ENCODE results near the gene PDE6H. TPM values are rescaled to one million over a fixed set of nuclear protein-coding genes. Genes with fewer than 3 reads are reported as not detected.
A peak's percentile ranks its signal among the peaks of the same experiment; 100 is the strongest.

The PDE6H gene
- polyA plus RNA-seq, 1 donor: not detected

- no peak overlapping the region for H3K4me3 ChIP-seq (ENCODE audit: low read length)
- WGBS (ENCODE audit: insufficient coverage, low lambda C conversion rate): 83% methylated on average over 1 of the region's 6 CpGs
- no peaks in the 10 kb centered on the region for H3K9me3 ChIP-seq (ENCODE audit: control insufficient read depth, low read depth, low read length)
- DNase-seq: no peak
- H3K27me3 ChIP-seq (ENCODE audit: control insufficient read depth, insufficient read depth, low read length): no peaks in the 10 kb centered on the region
- H3K4me1 ChIP-seq (ENCODE audit: control insufficient read depth, insufficient read depth, low read length): peaks cover 19% of the 10 kb centered on the region
- no peaks in the 10 kb centered on the region for H3K36me3 ChIP-seq (ENCODE audit: control insufficient read depth, insufficient read depth, low read length)
- no peak overlapping the region for H3K27ac ChIP-seq (ENCODE audit: low read length)
Observed at GRCh38 chr12:14936224-14936861, 36.5 kb upstream of the PDE6H start.

- H3K9me3 ChIP-seq (ENCODE audit: control insufficient read depth, low read depth, low read length): no peaks in the 10 kb centered on the region
- peaks cover 19% of the 10 kb centered on the region for H3K4me1 ChIP-seq (ENCODE audit: control insufficient read depth, insufficient read depth, low read length)
- no peaks in the 10 kb centered on the region for H3K27me3 ChIP-seq (ENCODE audit: control insufficient read depth, insufficient read depth, low read length)
- H3K4me3 ChIP-seq (ENCODE audit: low read length): no peak overlapping the region
- H3K27ac ChIP-seq (ENCODE audit: low read length): no peak overlapping the region
- H3K36me3 ChIP-seq (ENCODE audit: control insufficient read depth, insufficient read depth, low read length): no peaks in the 10 kb centered on the region
- 83% methylated on average over 1 of the region's 3 CpGs for WGBS (ENCODE audit: insufficient coverage, low lambda C conversion rate)
- no peak for DNase-seq
Observed at GRCh38 chr12:14937014-14937413, 35.8 kb upstream of the PDE6H start.

- Histone ChIP-seq H3K9me3 (ENCODE audit: control insufficient read depth, low read depth, low read length) (no peaks in the 10 kb centered on the region), H3K4me3 (ENCODE audit: low read length) (no peak overlapping the region), H3K4me1 (ENCODE audit: control insufficient read depth, insufficient read depth, low read length) (peaks cover 19% of the 10 kb centered on the region), H3K27me3 (ENCODE audit: control insufficient read depth, insufficient read depth, low read length) (no peaks in the 10 kb centered on the region), H3K36me3 (ENCODE audit: control insufficient read depth, insufficient read depth, low read length) (no peaks in the 10 kb centered on the region), H3K27ac (ENCODE audit: low read length) (no peak overlapping the region)
- DNase-seq: no peak
- WGBS (ENCODE audit: insufficient coverage, low lambda C conversion rate): no CpG with 5 or more reads among the region's 1 CpG
Observed at GRCh38 chr12:14937689-14938088, 35.2 kb upstream of the PDE6H start.

GRCh38 chr12:14938301-14938700 lies 34.5 kb upstream of the PDE6H start, which contains the start of gene ERP27:
Gene ERP27, minus strand, starts transcription at chr12:14938537. Its CDS starts 29 bp downstream, at chr12:14938508.
- Histone ChIP-seq H3K36me3 (ENCODE audit: control insufficient read depth, insufficient read depth, low read length) (no peaks in the 10 kb centered on the region), H3K4me3 (ENCODE audit: low read length) (no peak within 1 kb of the TSS), H3K9me3 (ENCODE audit: control insufficient read depth, low read depth, low read length) (no peaks in the 10 kb centered on the region), H3K27ac (ENCODE audit: low read length) (peak within 1 kb of the TSS; percentile 29), H3K27me3 (ENCODE audit: control insufficient read depth, insufficient read depth, low read length) (no peaks in the 10 kb centered on the region), H3K4me1 (ENCODE audit: control insufficient read depth, insufficient read depth, low read length) (peaks cover 19% of the 10 kb centered on the region)
- no CpG with 5 or more reads among the region's 3 CpGs for WGBS (ENCODE audit: insufficient coverage, low lambda C conversion rate)
- peak; percentile 59 to 82 for DNase-seq

- Histone ChIP-seq H3K27ac (ENCODE audit: low read length) (no peak overlapping the region), H3K4me1 (ENCODE audit: control insufficient read depth, insufficient read depth, low read length) (peaks cover 7% of the 10 kb centered on the region), H3K9me3 (ENCODE audit: control insufficient read depth, low read depth, low read length) (no peaks in the 10 kb centered on the region), H3K36me3 (ENCODE audit: control insufficient read depth, insufficient read depth, low read length) (peaks cover 2% of the 10 kb centered on the region), H3K27me3 (ENCODE audit: control insufficient read depth, insufficient read depth, low read length) (no peaks in the 10 kb centered on the region), H3K4me3 (ENCODE audit: low read length) (no peak overlapping the region)
- WGBS (ENCODE audit: insufficient coverage, low lambda C conversion rate): no CpG with 5 or more reads among the region's 2 CpGs
- no peak for DNase-seq
Observed at GRCh38 chr12:14941369-14941768, 31.5 kb upstream of the PDE6H start.

DNA sequence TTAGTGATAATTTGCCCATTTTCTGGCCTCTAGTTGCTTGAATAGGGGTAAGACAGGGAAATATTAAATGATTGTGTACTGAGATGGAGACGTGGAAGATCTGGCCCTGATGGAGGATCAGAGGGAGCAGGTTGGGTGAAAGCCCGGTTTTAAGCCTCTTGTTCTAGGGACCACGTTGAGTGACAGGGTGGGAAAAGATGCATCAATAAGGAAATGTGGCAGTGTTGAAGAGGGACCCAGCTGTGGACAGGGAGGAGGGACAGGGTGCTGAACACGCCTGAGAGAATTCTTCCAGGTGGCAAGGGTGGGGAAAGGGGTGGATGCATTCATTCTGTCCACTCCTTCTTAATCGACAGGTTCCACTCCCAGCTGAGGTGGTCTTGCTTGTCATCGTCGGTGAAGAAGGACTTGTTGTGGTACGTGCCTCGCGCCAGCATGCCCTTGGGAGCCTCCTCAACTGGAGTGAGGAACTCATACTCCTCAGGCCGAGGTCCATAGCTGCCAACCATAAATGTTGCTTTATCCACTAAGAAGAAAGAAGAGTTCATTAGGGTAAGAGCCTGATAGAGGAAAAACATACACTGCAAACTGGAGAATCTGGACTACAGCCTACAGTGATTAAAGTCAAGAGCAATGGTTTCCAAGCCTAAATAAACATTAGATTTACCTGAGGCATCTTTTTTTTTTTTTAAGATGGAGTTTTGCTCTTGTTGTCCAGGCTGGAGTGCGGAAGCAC lies 30.5 kb upstream of the PDE6H start:
- no CpG with 5 or more reads among the region's 12 CpGs for WGBS (ENCODE audit: insufficient coverage, low lambda C conversion rate)
- H3K27ac ChIP-seq (ENCODE audit: low read length): no peak overlapping the region
- H3K27me3 ChIP-seq (ENCODE audit: control insufficient read depth, insufficient read depth, low read length): no peaks in the 10 kb centered on the region
- no peaks in the 10 kb centered on the region for H3K9me3 ChIP-seq (ENCODE audit: control insufficient read depth, low read depth, low read length)
- peaks cover 7% of the 10 kb centered on the region for H3K4me1 ChIP-seq (ENCODE audit: control insufficient read depth, insufficient read depth, low read length)
- no peak overlapping the region for H3K4me3 ChIP-seq (ENCODE audit: low read length)
- DNase-seq: no peak
- H3K36me3 ChIP-seq (ENCODE audit: control insufficient read depth, insufficient read depth, low read length): peaks cover 2% of the 10 kb centered on the region

- no peak overlapping the region for H3K27ac ChIP-seq (ENCODE audit: low read length)
Observed at GRCh38 chr12:14946162-14946561, 26.7 kb upstream of the PDE6H start.

GRCh38 chr12:14946861-14947260 lies 26.0 kb upstream of the PDE6H start:
- no peak for DNase-seq
- WGBS (ENCODE audit: insufficient coverage, low lambda C conversion rate): no CpG with 5 or more reads among the region's 1 CpG
- Histone ChIP-seq H3K9me3 (ENCODE audit: control insufficient read depth, low read depth, low read length) (no peaks in the 10 kb centered on the region), H3K27me3 (ENCODE audit: control insufficient read depth, insufficient read depth, low read length) (no peaks in the 10 kb centered on the region), H3K4me3 (ENCODE audit: low read length) (no peak overlapping the region), H3K4me1 (ENCODE audit: control insufficient read depth, insufficient read depth, low read length) (peaks cover 21% of the 10 kb centered on the region), H3K36me3 (ENCODE audit: control insufficient read depth, insufficient read depth, low read length) (peaks cover 2% of the 10 kb centered on the region), H3K27ac (ENCODE audit: low read length) (no peak overlapping the region)

More at GRCh38 chr12:14946162-14946561, 26.7 kb upstream of the PDE6H start:
- H3K4me1 ChIP-seq (ENCODE audit: control insufficient read depth, insufficient read depth, low read length): peaks cover 15% of the 10 kb centered on the region
- H3K4me3 ChIP-seq (ENCODE audit: low read length): no peak overlapping the region
- H3K36me3 ChIP-seq (ENCODE audit: control insufficient read depth, insufficient read depth, low read length): peaks cover 2% of the 10 kb centered on the region
- no peaks in the 10 kb centered on the region for H3K27me3 ChIP-seq (ENCODE audit: control insufficient read depth, insufficient read depth, low read length)
- no peak for DNase-seq
- H3K9me3 ChIP-seq (ENCODE audit: control insufficient read depth, low read depth, low read length): no peaks in the 10 kb centered on the region
- WGBS (ENCODE audit: insufficient coverage, low lambda C conversion rate): no CpG with 5 or more reads among the region's 2 CpGs

DNA sequence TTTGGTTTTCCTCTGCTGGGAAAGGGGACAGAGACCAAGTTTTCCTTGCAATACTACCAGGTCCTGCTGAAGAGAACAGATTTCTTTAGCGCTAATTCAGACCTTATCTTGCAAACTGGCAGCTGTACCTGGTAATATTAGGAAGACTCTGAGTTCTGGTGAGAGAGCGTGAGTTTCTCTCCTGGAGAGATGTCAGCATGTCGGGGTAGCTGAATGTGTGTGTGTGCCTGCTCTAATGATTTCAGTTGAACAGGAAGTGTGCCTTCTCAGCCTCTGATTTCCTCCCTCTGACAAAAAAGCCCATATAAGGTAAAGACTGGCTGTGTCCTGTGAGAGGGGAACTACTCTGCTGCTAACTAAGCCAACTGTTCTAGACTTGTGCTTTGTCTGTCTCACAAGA lies 24.2 kb upstream of the PDE6H start:
- no CpG with 5 or more reads among the region's 3 CpGs for WGBS (ENCODE audit: insufficient coverage, low lambda C conversion rate)

GRCh38 chr12:14949631-14950030 lies 23.2 kb upstream of the PDE6H start:
- DNase-seq: no peak

More for the DNA sequence above, 24.2 kb upstream of the PDE6H start:
- peaks cover 2% of the 10 kb centered on the region for H3K36me3 ChIP-seq (ENCODE audit: control insufficient read depth, insufficient read depth, low read length)
- no peak overlapping the region for H3K4me3 ChIP-seq (ENCODE audit: low read length)
- peak overlapping the region; percentile 53 for H3K27ac ChIP-seq (ENCODE audit: low read length)
- H3K9me3 ChIP-seq (ENCODE audit: control insufficient read depth, low read depth, low read length): no peaks in the 10 kb centered on the region
- no peaks in the 10 kb centered on the region for H3K27me3 ChIP-seq (ENCODE audit: control insufficient read depth, insufficient read depth, low read length)
- H3K4me1 ChIP-seq (ENCODE audit: control insufficient read depth, insufficient read depth, low read length): peaks cover 22% of the 10 kb centered on the region
- DNase-seq: peak; percentile 40 to 69

More at GRCh38 chr12:14949631-14950030, 23.2 kb upstream of the PDE6H start:
- Histone ChIP-seq H3K27me3 (ENCODE audit: control insufficient read depth, insufficient read depth, low read length) (no peaks in the 10 kb centered on the region), H3K4me1 (ENCODE audit: control insufficient read depth, insufficient read depth, low read length) (peaks cover 22% of the 10 kb centered on the region), H3K36me3 (ENCODE audit: control insufficient read depth, insufficient read depth, low read length) (no peaks in the 10 kb centered on the region), H3K27ac (ENCODE audit: low read length) (no peak overlapping the region), H3K4me3 (ENCODE audit: low read length) (no peak overlapping the region), H3K9me3 (ENCODE audit: control insufficient read depth, low read depth, low read length) (no peaks in the 10 kb centered on the region)
- WGBS (ENCODE audit: insufficient coverage, low lambda C conversion rate): 100% methylated on average over 3 of the region's 5 CpGs

Data from large intestine (tissue), 3 donors.